HG02884 (cell line): ENCODE measurements around the gene ANKS3.

Source experiments
- ATAC-seq: cut with Tn5 transposase; IDR thresholded peaks from one replicate; pipeline ENCODE4 v1.9.1; 2021; ENCODE audit warnings: mild to moderate bottlenecking, moderate library complexity; ENCODE audit not compliant: unreplicated experiment

The ANKS3 gene

GRCh38 chr16:4674926-4675530 lies 59.0 kb downstream of the ANKS3 start:
- no peak for ATAC-seq

GRCh38 chr16:4673387-4674046 lies 60.6 kb downstream of the ANKS3 start:
- ATAC-seq = no peak

GRCh38 chr16:4668313-4668960 lies 65.6 kb downstream of the ANKS3 start:
- ATAC-seq = no peak

GRCh38 chr16:4667203-4667963 lies 66.7 kb downstream of the ANKS3 start:
- no peak for ATAC-seq

- ATAC-seq = no peak
Measured at GRCh38 chr16:4666537-4667202, 67.4 kb downstream of the ANKS3 start.

GRCh38 chr16:4664538-4665418 lies 69.3 kb downstream of the ANKS3 start:
- no peak for ATAC-seq

GRCh38 chr16:4663777-4664465 lies 70.2 kb downstream of the ANKS3 start:
- no peak for ATAC-seq

- no peak for ATAC-seq
Measured at GRCh38 chr16:4663465-4663776, 70.7 kb downstream of the ANKS3 start.

- no peak for ATAC-seq
Measured at GRCh38 chr16:4661661-4662060, 72.4 kb downstream of the ANKS3 start.

- no peak for ATAC-seq
Measured at GRCh38 chr16:4660454-4661007, 73.5 kb downstream of the ANKS3 start.

- ATAC-seq = no peak
Measured at GRCh38 chr16:4659363-4660353, 74.4 kb downstream of the ANKS3 start.

- no peak for ATAC-seq
Measured at GRCh38 chr16:4656695-4657686, 77.1 kb downstream of the ANKS3 start.

GRCh38 chr16:4656221-4656620 lies 77.8 kb downstream of the ANKS3 start:
- no peak for ATAC-seq

- no peak for ATAC-seq
Measured at GRCh38 chr16:4655801-4656200, 78.3 kb downstream of the ANKS3 start.

GRCh38 chr16:4654964-4655590 lies 79.0 kb downstream of the ANKS3 start:
- no peak for ATAC-seq
